ENCODE results near the gene DBNL.

DBNL gene

GRCh38 chr7:44043902-44044301 lies 600 bp upstream of the DBNL start:
- no peak for DNase-seq (ENCODE audit: low read depth)

- DNase-seq (ENCODE audit: low read depth), result no peak
Measured at GRCh38 chr7:44045226-44046014, 918 bp downstream of the DBNL start.

GRCh38 chr7:44046321-44047061 lies 2.0 kb downstream of the DBNL start:
- DNase-seq (ENCODE audit: low read depth), result no peak

- no peak for DNase-seq (ENCODE audit: low read depth)
Measured at GRCh38 chr7:44048031-44048795, 3.7 kb downstream of the DBNL start.

GRCh38 chr7:44050121-44050914 lies 5.8 kb downstream of the DBNL start:
- DNase-seq (ENCODE audit: low read depth), result no peak

- DNase-seq (ENCODE audit: low read depth), result no peak
Measured at GRCh38 chr7:44050915-44051560, 6.5 kb downstream of the DBNL start.

- no peak for DNase-seq (ENCODE audit: low read depth)
Measured at GRCh38 chr7:44051611-44052220, 7.2 kb downstream of the DBNL start.

GRCh38 chr7:44052771-44053365 lies 8.4 kb downstream of the DBNL start:
- DNase-seq (ENCODE audit: low read depth), result no peak

- no peak for DNase-seq (ENCODE audit: low read depth)
Measured at GRCh38 chr7:44056681-44057080, 12.2 kb downstream of the DBNL start.

GRCh38 chr7:44057181-44057848 lies 12.8 kb downstream of the DBNL start:
- DNase-seq (ENCODE audit: low read depth), result no peak

GRCh38 chr7:44057849-44058758 lies 13.6 kb downstream of the DBNL start:
- no peak for DNase-seq (ENCODE audit: low read depth)

- no peak for DNase-seq (ENCODE audit: low read depth)
Measured at GRCh38 chr7:44058759-44059218, 14.3 kb downstream of the DBNL start.

GRCh38 chr7:44059219-44060090 lies 15.0 kb downstream of the DBNL start:
- no peak for DNase-seq (ENCODE audit: low read depth)

GRCh38 chr7:44060091-44060947 lies 15.8 kb downstream of the DBNL start:
- DNase-seq (ENCODE audit: low read depth), result no peak

- DNase-seq (ENCODE audit: low read depth), result no peak
Measured at GRCh38 chr7:44060948-44061644, 16.6 kb downstream of the DBNL start.

- DNase-seq (ENCODE audit: low read depth), result no peak
Measured at GRCh38 chr7:44061645-44062179, 17.2 kb downstream of the DBNL start.

Data from non-pigmented ciliary epithelial cell (primary cell).